K562 (cell line): ENCODE results near the gene PDE1A. TPM values are rescaled to one million over a fixed set of nuclear protein-coding genes. Genes with fewer than 3 reads are reported as not detected.

Experiments
- ATAC-seq: fragments of 200-7000 bp; cut with Tn5 transposase; 3 replicates; pipeline ENCODE4 v1.9.1; 2020; ENCODE audit warnings: moderate library complexity
- BruUV-seq: library from RNA; stranded (reverse); fragments of 400-500 nt; replicated peaks from 2 replicates; lab custom pipeline; 2021; lab: Mats Ljungman, UMichigan
- CTCF ChIA-PET: fragments of 300-600 bp; formaldehyde crosslinking; extraction: SDS; loops from one replicate; lab custom pipeline; 2021; ENCODE audit warnings: low intra/inter-chr PET ratio; lab: Yijun Ruan, JAX
- POLR2A ChIA-PET: fragments of 300-600, 350-650 bp; sonication (Branson Sonifier 250); formaldehyde crosslinking; extraction: SDS; loops from one replicate; lab custom pipeline; 2021; ENCODE audit warnings: antibody characterized with exemption, inconsistent platforms; lab: Yijun Ruan, JAX
- DNase-seq, 4 experiments: peaks; one replicate each; pipeline versions ENCODE4 v3.0.0 to v3.0.0-alpha.2; 2011 to 2018; ENCODE audit warnings: low spot score in 3 of 4, mixed read lengths in 3 of 4; ENCODE audit errors: extremely low read depth in 1 of 4
- FAIRE-seq: peaks from 2 replicates; lab custom pipeline; 2011; peaks lifted over from hg19 to GRCh38; lab: Jason Lieb, UNC
- H2AFZ ChIP-seq: 2 replicates; pipeline ENCODE4 v1.6.0; 2011; ENCODE audit warnings: low read depth, low read length, control low read depth, inconsistent platforms
- H3K27ac ChIP-seq: fragments of 200-600 bp; 3 replicates; pipeline ENCODE4 v1.8.0; 2011; ENCODE audit warnings: low read depth, mild to moderate bottlenecking, control low read depth, inconsistent platforms, low read length, moderate library complexity, mixed read lengths; ENCODE audit errors: extremely low read depth
- H3K27me3 ChIP-seq, 2 experiments: fragments of 300-600 bp in 1 of 2; 2 replicates in 1 of 2; 3 replicates in 1 of 2; pipeline versions ENCODE4 v1.6.0 to v1.8.0; 2011; ENCODE audit warnings: inconsistent platforms in 2 of 2, low read length in 2 of 2, mild to moderate bottlenecking in 1 of 2, mixed read lengths in 1 of 2, moderate library complexity in 1 of 2; ENCODE audit not compliant: control insufficient read depth in 2 of 2, insufficient read depth in 2 of 2
- H3K36me3 ChIP-seq: fragments of 300-600 bp; 3 replicates; pipeline ENCODE4 v1.8.0; 2011; ENCODE audit warnings: mild to moderate bottlenecking, low read length, inconsistent platforms; ENCODE audit not compliant: control insufficient read depth, insufficient read depth
- H3K4me1 ChIP-seq, 2 experiments: fragments of 200-600 bp in 1 of 2; replicated peaks in 1 of 2; 2 replicates in 1 of 2; 3 replicates in 1 of 2; pipeline versions ENCODE4 v1.5.1 to v1.8.0; 2011; ENCODE audit warnings: inconsistent platforms in 2 of 2, low read length in 2 of 2, mild to moderate bottlenecking in 1 of 2, mixed read lengths in 1 of 2, moderate library complexity in 1 of 2; ENCODE audit not compliant: control insufficient read depth in 2 of 2, insufficient read depth in 2 of 2
- H3K4me2 ChIP-seq: 2 replicates; pipeline ENCODE4 v1.6.1; 2011; ENCODE audit warnings: low read length, control low read depth, inconsistent platforms, mixed read lengths; ENCODE audit not compliant: insufficient read depth
- H3K4me3 ChIP-seq: fragments of 200-600 bp; sonication (generic), shearing (Covaris generic); 2 replicates; pipeline ENCODE4 v1.5.1; 2016; ENCODE audit warnings: control low read depth, inconsistent platforms
- H3K79me2 ChIP-seq: fragments of 200-600 bp; 3 replicates; pipeline ENCODE4 v1.8.0; 2011; ENCODE audit warnings: low read length, inconsistent platforms; ENCODE audit not compliant: control insufficient read depth, insufficient read depth
- H3K9ac ChIP-seq, 2 experiments: 2 replicates each; pipeline versions ENCODE4 v1.6.0 to v1.6.1; 2011; ENCODE audit warnings: low read depth in 2 of 2, low read length in 2 of 2, control low read depth in 1 of 2, inconsistent platforms in 1 of 2, mild to moderate bottlenecking in 1 of 2, mixed read lengths in 1 of 2; ENCODE audit not compliant: insufficient read depth in 1 of 2
- H3K9me1 ChIP-seq: one replicate; pipeline ENCODE4 v1.6.0; 2011; ENCODE audit warnings: inconsistent platforms, mild to moderate bottlenecking, low read length, moderate library complexity; ENCODE audit not compliant: control insufficient read depth, insufficient read depth
- H3K9me3 ChIP-seq: replicated peaks from 2 replicates; pipeline ENCODE4 v1.5.1; 2011; ENCODE audit warnings: low read depth, low read length, inconsistent platforms; ENCODE audit not compliant: control insufficient read depth, insufficient read depth
- H4K20me1 ChIP-seq: replicated peaks from 2 replicates; pipeline ENCODE4 v1.6.1; 2011; ENCODE audit warnings: low read length, inconsistent platforms, mixed read lengths; ENCODE audit not compliant: control insufficient read depth, insufficient read depth
- BCL6 ChIP-seq: fragments of 250-450 bp; sonication (Bioruptor Pico); IDR thresholded peaks from 2 replicates; pipeline ENCODE4 v1.4.0; 2020
- ELF2 ChIP-seq: fragments of 250-450 bp; sonication (Bioruptor Pico); IDR thresholded peaks from 2 replicates; pipeline ENCODE4 v1.5.0; 2021; ENCODE audit warnings: mild to moderate bottlenecking
- HDAC1 ChIP-seq, 2 experiments: fragments of 450-650 bp; IDR thresholded peaks; 2 replicates each; pipeline ENCODE4 v1.6.1; 2016 to 2017; ENCODE audit warnings: inconsistent platforms in 1 of 2, mild to moderate bottlenecking in 1 of 2, moderate library complexity in 1 of 2
- MYBL2 ChIP-seq, 2 experiments: fragments of 450-650 bp in 1 of 2; sonication (generic) in 1 of 2; formaldehyde crosslinking in 1 of 2; IDR thresholded peaks; 2 replicates each; pipeline versions ENCODE4 v1.6.1 to v1.8.1; 2017 to 2022; ENCODE audit warnings: borderline replicate concordance in 1 of 2, inconsistent platforms in 1 of 2, low read depth in 1 of 2, mild to moderate bottlenecking in 1 of 2, missing genetic modification reagents in 1 of 2, moderate library complexity in 1 of 2
- SP2 ChIP-seq: IDR thresholded peaks from 2 replicates; pipeline ENCODE4 v1.6.1; 2011; ENCODE audit warnings: mild to moderate bottlenecking, low read depth, low read length, moderate library complexity; ENCODE audit not compliant: poor library complexity, severe bottlenecking; ENCODE audit errors: extremely low read depth
- ZEB2 ChIP-seq: fragments of 450-650 bp; IDR thresholded peaks from 2 replicates; pipeline ENCODE4 v1.6.1; 2016
- ZNF184 ChIP-seq: sonication (generic); formaldehyde crosslinking; IDR thresholded peaks from 2 replicates; pipeline ENCODE4 v1.5.0; 2020; ENCODE audit warnings: missing genetic modification reagents
- ZNF347 ChIP-seq: fragments of 450-650 bp; formaldehyde crosslinking; IDR thresholded peaks from 2 replicates; pipeline ENCODE4 v1.4.0; 2020; ENCODE audit warnings: low read depth, mild to moderate bottlenecking, moderate library complexity
- WGBS: fragments of 100-300 bp; shearing (Covaris generic); methylation state at CpG from one replicate; pipeline ENCODE4 v1.1.6; 2016; ENCODE audit warnings: low coverage, mixed read lengths; ENCODE audit not compliant: insufficient coverage; ENCODE audit errors: missing lambda C conversion rate; 5-methylcytosine and 5-hydroxymethylcytosine counted together
- in situ Hi-C: fragments of 300-500 bp; cut with MboI; formaldehyde crosslinking; loops from 4 replicates; pipeline ENCODE4 v1.15.0; 2018; ENCODE audit warnings: inconsistent platforms, mixed read lengths
- intact Hi-C: fragments of 100-400 bp; cut with micrococcal nuclease; formaldehyde crosslinking; loops from 2 replicates; pipeline ENCODE4 v1.14.2; 2022
- polyA plus RNA-seq, 8 experiments: library from polyadenylated mRNA; depleted of rRNA in 4 of 8; stranded (reverse) in 5 of 8; unstranded in 3 of 8; fragments of >200 nt; fragmentation: Nextera tagmentation in 2 of 8; fragmentation: Illumina TruSeq in 1 of 8; extraction: Ambion mirVana in 2 of 8; extraction: Trizol in 1 of 8; gene quantifications; 2 replicates each; pipeline versions ENCODE4 v1.2.1 to v1.2.3, GENCODE V29; 2011 to 2014; ENCODE audit warnings: inconsistent platforms in 1 of 8, missing spikeins in 1 of 8
- total RNA-seq, 7 experiments: library from RNA; depleted of rRNA in 6 of 7; stranded (reverse); fragments of >200 nt in 6 of 7; fragmentation: Illumina TruSeq in 2 of 7; extraction: Trizol in 2 of 7; gene quantifications; 2 replicates each; pipeline versions ENCODE4 v1.2.1 to v1.2.3, GENCODE V29; 2011 to 2021; ENCODE audit warnings: low replicate concordance in 1 of 7
- TF ChIP-seq, protein P1 (sequence below): sonication (generic); formaldehyde crosslinking; IDR thresholded peaks from 2 replicates; pipeline ENCODE4 v1.8.0; 2023; ENCODE audit warnings: mild to moderate bottlenecking, missing genetic modification reagents
- TF ChIP-seq, protein P2 (sequence below), 2 experiments: fragments of 450-650 bp; IDR thresholded peaks; 2 replicates each; pipeline ENCODE4 v1.6.1; 2016; ENCODE audit warnings: mild to moderate bottlenecking in 2 of 2, borderline replicate concordance in 1 of 2, low read depth in 1 of 2, moderate library complexity in 1 of 2

The PDE1A gene
- total and polyA plus RNA-seq, 9 of the 15 experiments (the other 6 are each of a cell fraction or from before 2014, with no cell fraction given): 0.14 to 0.91 (median 0.32) TPM

DNA sequence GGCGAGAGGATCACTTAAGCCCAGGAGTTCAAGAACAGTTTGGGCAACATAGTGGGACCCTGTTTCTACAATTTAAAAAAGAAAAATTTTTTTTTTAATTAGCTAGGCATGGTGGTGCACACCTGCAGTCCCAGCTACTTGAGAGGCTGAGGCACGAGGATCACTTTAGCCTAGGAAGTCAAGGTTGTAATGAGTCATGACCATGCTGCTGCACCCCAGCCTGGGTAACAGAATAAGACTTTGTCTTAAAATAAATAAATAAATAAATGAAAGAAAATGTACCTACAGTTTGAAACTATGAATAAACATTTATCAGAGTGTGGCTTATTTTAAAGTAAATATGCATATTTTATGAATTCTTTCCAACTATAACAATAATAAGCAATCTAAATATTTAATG, 16.7 kb downstream of the PDE1A start:
- H3K4me2 ChIP-seq: no peak overlapping the region
- CTCF ChIA-PET: no interaction called here
- intact Hi-C loops (no loop called here), in situ Hi-C loops (no loop called here)
- H3K9me3 ChIP-seq: no peaks in the 10 kb centered on the region
- H3K4me1 ChIP-seq: no peaks in the 10 kb centered on the region
- no peak for TF ChIP-seq ZNF347 (CRISPR knock-in tag)
- no peak for TF ChIP-seq HDAC1 (IDR thresholded peaks at IDR 0.05)
- no peak for TF ChIP-seq MYBL2 (IDR thresholded peaks at IDR 0.05; ENCODE audit: low read depth)
- no peak for TF ChIP-seq MYBL2 (CRISPR knock-in tag; IDR thresholded peaks at IDR 0.05; ENCODE audit: borderline replicate concordance)
- TF ChIP-seq, protein P1, sequence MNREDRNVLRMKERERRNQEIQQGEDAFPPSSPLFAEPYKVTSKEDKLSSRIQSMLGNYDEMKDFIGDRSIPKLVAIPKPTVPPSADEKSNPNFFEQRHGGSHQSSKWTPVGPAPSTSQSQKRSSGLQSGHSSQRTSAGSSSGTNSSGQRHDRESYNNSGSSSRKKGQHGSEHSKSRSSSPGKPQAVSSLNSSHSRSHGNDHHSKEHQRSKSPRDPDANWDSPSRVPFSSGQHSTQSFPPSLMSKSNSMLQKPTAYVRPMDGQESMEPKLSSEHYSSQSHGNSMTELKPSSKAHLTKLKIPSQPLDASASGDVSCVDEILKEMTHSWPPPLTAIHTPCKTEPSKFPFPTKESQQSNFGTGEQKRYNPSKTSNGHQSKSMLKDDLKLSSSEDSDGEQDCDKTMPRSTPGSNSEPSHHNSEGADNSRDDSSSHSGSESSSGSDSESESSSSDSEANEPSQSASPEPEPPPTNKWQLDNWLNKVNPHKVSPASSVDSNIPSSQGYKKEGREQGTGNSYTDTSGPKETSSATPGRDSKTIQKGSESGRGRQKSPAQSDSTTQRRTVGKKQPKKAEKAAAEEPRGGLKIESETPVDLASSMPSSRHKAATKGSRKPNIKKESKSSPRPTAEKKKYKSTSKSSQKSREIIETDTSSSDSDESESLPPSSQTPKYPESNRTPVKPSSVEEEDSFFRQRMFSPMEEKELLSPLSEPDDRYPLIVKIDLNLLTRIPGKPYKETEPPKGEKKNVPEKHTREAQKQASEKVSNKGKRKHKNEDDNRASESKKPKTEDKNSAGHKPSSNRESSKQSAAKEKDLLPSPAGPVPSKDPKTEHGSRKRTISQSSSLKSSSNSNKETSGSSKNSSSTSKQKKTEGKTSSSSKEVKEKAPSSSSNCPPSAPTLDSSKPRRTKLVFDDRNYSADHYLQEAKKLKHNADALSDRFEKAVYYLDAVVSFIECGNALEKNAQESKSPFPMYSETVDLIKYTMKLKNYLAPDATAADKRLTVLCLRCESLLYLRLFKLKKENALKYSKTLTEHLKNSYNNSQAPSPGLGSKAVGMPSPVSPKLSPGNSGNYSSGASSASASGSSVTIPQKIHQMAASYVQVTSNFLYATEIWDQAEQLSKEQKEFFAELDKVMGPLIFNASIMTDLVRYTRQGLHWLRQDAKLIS (CRISPR knock-in tag): no peak
- TF ChIP-seq, protein P2, sequence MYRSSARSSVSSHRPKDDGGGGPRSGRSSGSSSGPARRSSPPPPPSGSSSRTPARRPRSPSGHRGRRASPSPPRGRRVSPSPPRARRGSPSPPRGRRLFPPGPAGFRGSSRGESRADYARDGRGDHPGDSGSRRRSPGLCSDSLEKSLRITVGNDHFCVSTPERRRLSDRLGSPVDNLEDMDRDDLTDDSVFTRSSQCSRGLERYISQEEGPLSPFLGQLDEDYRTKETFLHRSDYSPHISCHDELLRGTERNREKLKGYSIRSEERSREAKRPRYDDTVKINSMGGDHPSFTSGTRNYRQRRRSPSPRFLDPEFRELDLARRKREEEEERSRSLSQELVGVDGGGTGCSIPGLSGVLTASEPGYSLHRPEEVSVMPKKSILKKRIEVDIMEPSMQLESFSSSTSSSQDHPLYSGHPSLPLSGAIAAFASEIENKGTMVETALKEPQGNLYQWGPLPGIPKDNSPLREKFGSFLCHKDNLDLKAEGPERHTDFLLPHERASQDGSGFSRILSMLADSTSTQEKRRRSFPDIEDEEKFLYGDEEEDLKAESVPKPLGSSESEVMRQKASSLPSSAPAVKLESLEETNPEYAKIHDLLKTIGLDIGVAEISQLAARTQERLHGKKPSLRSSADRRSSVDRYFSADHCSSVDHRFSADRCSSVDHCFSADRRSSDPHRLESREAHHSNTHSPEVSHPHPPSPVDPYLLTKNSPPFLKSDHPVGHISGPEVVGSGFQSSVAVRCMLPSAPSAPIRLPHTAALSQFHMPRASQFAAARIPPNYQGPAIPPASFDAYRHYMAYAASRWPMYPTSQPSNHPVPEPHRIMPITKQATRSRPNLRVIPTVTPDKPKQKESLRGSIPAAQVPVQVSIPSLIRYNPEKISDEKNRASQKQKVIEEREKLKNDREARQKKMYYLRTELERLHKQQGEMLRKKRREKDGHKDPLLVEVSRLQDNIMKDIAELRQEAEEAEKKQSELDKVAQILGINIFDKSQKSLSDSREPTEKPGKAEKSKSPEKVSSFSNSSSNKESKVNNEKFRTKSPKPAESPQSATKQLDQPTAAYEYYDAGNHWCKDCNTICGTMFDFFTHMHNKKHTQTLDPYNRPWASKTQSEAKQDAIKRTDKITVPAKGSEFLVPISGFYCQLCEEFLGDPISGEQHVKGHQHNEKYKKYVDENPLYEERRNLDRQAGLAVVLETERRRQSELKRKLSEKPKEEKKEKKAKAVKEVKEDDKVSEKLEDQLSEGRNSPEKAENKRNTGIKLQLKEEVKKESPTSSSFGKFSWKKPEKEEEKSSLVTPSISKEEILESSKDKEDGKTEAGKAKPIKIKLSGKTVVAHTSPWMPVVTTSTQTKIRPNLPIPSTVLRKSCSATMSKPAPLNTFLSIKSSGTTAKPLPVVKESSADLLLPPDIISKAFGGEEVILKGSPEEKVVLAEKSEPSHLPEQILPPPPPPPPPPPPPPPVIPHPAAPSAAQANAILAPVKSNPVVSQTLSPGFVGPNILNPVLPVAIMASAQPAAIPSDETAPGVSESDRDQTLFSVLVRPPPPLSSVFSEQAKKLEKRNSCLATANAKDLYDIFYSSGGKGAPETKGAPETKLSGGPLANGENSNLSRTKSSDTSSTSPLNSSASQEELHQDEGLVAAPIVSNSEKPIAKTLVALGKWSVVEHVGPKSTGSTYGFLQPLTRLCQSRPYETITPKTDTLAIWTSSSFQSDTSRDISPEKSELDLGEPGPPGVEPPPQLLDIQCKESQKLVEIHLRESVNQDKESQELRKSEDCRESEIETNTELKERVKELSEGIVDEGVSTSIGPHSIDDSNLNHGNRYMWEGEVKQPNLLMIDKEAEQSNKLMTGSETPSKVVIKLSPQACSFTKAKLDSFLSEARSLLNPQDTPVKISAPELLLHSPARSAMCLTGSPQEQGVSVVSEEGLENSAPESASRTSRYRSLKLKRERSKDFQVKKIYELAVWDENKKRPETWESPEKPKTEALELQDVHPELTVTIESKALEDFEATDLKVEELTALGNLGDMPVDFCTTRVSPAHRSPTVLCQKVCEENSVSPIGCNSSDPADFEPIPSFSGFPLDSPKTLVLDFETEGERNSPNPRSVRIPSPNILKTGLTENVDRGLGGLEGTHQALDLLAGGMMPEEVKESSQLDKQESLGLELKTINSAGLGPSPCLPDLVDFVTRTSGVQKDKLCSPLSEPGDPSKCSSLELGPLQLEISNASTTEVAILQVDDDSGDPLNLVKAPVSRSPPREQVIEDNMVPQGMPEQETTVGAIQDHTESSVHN (IDR thresholded peaks at IDR 0.05; ENCODE audit: borderline replicate concordance in 1 of 2, low read depth in 1 of 2): no peak
- no peak for TF ChIP-seq BCL6 (CRISPR knock-in tag)
- TF ChIP-seq ZEB2: no peak
- TF ChIP-seq SP2: no peak
- TF ChIP-seq ZNF184 (CRISPR knock-in tag): no peak
- TF ChIP-seq ELF2 (CRISPR knock-in tag): no peak
- DNase-seq (no peak), ATAC-seq (no peak), FAIRE-seq (no peak)
- 3% methylated on average over 2 of the region's 2 CpGs for whole genome bisulfite sequencing
- POLR2A ChIA-PET: interaction anchor here (0.5 to 0.6 kb wide), 2 partner anchors 16 to 1572 kb away, joined by 3 to 4 read pairs; no protein-coding TSS in a partner anchor
- H2AFZ ChIP-seq: no peak overlapping the region
- no peak overlapping the region for H3K9ac ChIP-seq
- H3K9me1 ChIP-seq: no peaks in the 10 kb centered on the region
- no peak overlapping the region for H3K4me3 ChIP-seq
- H4K20me1 ChIP-seq: no peaks in the 10 kb centered on the region
- H3K79me2 ChIP-seq: no peaks in the 10 kb centered on the region
- H3K36me3 ChIP-seq: no peaks in the 10 kb centered on the region
- no peak overlapping the region for H3K27ac ChIP-seq
- BruUV-seq: no TSS peak
- H3K27me3 ChIP-seq: no peaks in the 10 kb centered on the region
